Sigmoid colon (tissue), 7 donors: ENCODE data around the gene IGSF9. TPM values are rescaled to one million over a fixed set of nuclear protein-coding genes. Genes with fewer than 3 reads are reported as not detected.
A peak's percentile ranks its signal among the peaks of the same experiment; 100 is the strongest.

Source experiments
- DNase-seq: peaks from one replicate; pipeline ENCODE4 v3.0.0-alpha.2; 2019
- H3K27ac ChIP-seq, 4 donors: fragments of 200-600 bp; sonication (generic); one replicate each; pipeline ENCODE4 v1.5.1; 2016 to 2019; ENCODE audit warnings: mild to moderate bottlenecking in 1 of 4
- H3K27me3 ChIP-seq, 3 donors: fragments of 200-600 bp; sonication (generic); one replicate each; pipeline ENCODE4 v1.5.1; 2019; ENCODE audit warnings: mild to moderate bottlenecking in 1 of 3
- H3K36me3 ChIP-seq, 4 donors: fragments of 200-600 bp; sonication (generic); one replicate each; pipeline ENCODE4 v1.5.1; 2016 to 2019
- H3K4me1 ChIP-seq, 4 donors: fragments of 200-600 bp; sonication (generic); one replicate each; pipeline ENCODE4 v1.5.1; 2017 to 2019
- H3K4me3 ChIP-seq, 4 donors: fragments of 200-600 bp; sonication (generic); one replicate each; pipeline ENCODE4 v1.5.1; 2017 to 2019; ENCODE audit warnings: mild to moderate bottlenecking in 2 of 4, moderate library complexity in 1 of 4
- H3K9me3 ChIP-seq, 4 donors: fragments of 200-600 bp in 3 of 4; sonication (generic) in 3 of 4; one replicate each; pipeline versions ENCODE4 v1.5.1 to v1.6.1; 2013 to 2019
- CTCF ChIP-seq, 4 experiments: fragments of 450-650 bp in 3 of 4; fragments of 200-600 bp in 1 of 4; IDR thresholded peaks; one replicate each; pipeline ENCODE4 v1.5.1; 2016 to 2019; ENCODE audit warnings: antibody characterized with exemption in 4 of 4, mild to moderate bottlenecking in 3 of 4, moderate library complexity in 2 of 4
- EP300 ChIP-seq, 4 donors: sonication (generic); formaldehyde crosslinking; IDR thresholded peaks; one replicate each; pipeline ENCODE4 v1.6.1; 2017; ENCODE audit warnings: antibody characterized with exemption in 4 of 4
- POLR2A ChIP-seq, 2 donors: fragments of 450-650 bp; IDR thresholded peaks; one replicate each; pipeline ENCODE4 v1.6.1; 2016; ENCODE audit warnings: antibody characterized with exemption in 2 of 2, mild to moderate bottlenecking in 2 of 2, moderate library complexity in 2 of 2
- POLR2AphosphoS5 ChIP-seq, 4 donors: sonication (generic); formaldehyde crosslinking; IDR thresholded peaks; one replicate each; pipeline ENCODE4 v1.6.1; 2017; ENCODE audit warnings: antibody characterized with exemption in 4 of 4
- WGBS, 2 donors: extraction: QIAGEN DNeasy Blood & Tissue Kit; methylation state at CpG; one replicate each; pipeline ENCODE4 v1.1.7; 2013; 5-methylcytosine and 5-hydroxymethylcytosine counted together
- intact Hi-C: fragments of 100-400 bp; cut with DNase I; formaldehyde crosslinking; loops from one replicate; pipeline ENCODE4 v1.15.1; 2023
- polyA plus RNA-seq, 3 donors: library from polyadenylated mRNA; stranded (reverse); fragments of 200-250 nt; gene quantifications; one replicate each; pipeline ENCODE4 v1.2.3, GENCODE V29; 2013
- total RNA-seq, 4 donors: library from RNA; depleted of rRNA; stranded (reverse); fragments of >200 nt; gene quantifications; one replicate each; pipeline ENCODE4 v1.1.0, GENCODE V29; 2016
- donor health status: healthy with polysubstance abuse.
- donor health status: Bipolar disorder and iron deficiency.
- donor health status: healthy.

The IGSF9 gene
- total and polyA plus RNA-seq, 7 donors, result under 0.01 to 16.3 (median 9.2) TPM; not detected in 3

DNA sequence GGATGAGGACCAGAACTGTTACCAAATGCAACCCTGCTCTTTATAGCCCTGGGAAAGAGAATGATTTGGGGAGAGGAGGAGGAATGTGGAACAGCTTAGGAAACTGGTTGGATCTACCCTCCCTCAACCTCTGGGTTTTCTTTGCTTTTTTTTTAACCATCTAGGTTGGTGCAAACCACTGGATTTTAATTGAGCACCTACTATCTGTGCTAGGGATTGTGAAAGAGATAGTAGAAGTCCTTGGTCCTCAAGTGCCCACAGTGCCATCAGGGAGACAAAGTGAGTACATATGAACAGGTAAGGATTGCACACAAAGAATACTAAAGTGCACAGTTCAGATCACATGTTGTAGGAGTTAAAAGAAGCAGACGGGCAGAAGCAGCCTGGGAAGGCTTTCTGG lies 24.8 kb downstream of the IGSF9 start:
- no peak for DNase-seq
- TF ChIP-seq POLR2A (IDR thresholded peaks at IDR 0.05), result no peak
- no peak for TF ChIP-seq CTCF (IDR thresholded peaks at IDR 0.05)
- no peak overlapping the region for H3K4me3 ChIP-seq
- H3K9me3 ChIP-seq, result no peaks in the 10 kb centered on the region
- intact Hi-C loops, result loop anchor here (10.0 kb wide), 1 partner anchor 136 kb away; the partner anchor contains the start of gene DUSP23
- no peaks in the 10 kb centered on the region for H3K27me3 ChIP-seq
- WGBS, 2 donors, result 68 to 78% methylated on average over 1 of the region's 1 CpG
- peaks cover 0 to 60% (median 39%) of the 10 kb centered on the region in 4 donors for H3K4me1 ChIP-seq
- peak overlapping the region in 3 of 4 donors; percentile 15 to 98 (median 94) for H3K27ac ChIP-seq
- peaks cover 9 to 39% (median 26%) of the 10 kb centered on the region in 4 donors for H3K36me3 ChIP-seq

DNA sequence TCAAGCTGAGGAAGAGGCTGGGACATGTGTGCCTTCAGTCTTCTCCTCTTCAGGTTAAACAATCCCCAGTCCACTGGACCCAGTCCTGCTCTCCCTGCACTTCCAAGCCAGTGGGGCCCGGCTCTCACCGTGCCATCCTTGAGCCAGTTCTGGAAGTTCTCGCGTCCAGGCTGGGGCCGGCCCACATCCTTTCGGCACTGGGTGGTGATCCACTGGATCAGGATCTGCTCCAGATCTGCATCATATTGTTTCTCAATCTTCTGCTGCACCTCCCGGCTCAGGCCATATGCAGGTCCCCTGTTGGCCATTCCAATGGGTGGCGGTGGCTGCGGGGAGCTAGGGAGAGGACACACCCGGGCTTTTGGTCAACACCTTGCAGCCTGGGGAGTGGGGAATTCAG lies 25.2 kb downstream of the IGSF9 start:
- H3K27ac ChIP-seq, result no peak overlapping the region
- TF ChIP-seq CTCF (IDR thresholded peaks at IDR 0.05) (no peak), EP300 (IDR thresholded peaks at IDR 0.05) (no peak), POLR2AphosphoS5 (IDR thresholded peaks at IDR 0.05) (no peak), POLR2A (IDR thresholded peaks at IDR 0.05) (no peak)
- peaks cover 0 to 60% (median 39%) of the 10 kb centered on the region in 4 donors for H3K4me1 ChIP-seq
- no peak overlapping the region for H3K4me3 ChIP-seq
- intact Hi-C loops, result loop anchor here (10.0 kb wide), 1 partner anchor 135 kb away; the partner anchor contains the start of gene DUSP23
- no peaks in the 10 kb centered on the region for H3K9me3 ChIP-seq
- no peak for DNase-seq
- peaks cover 9 to 39% (median 26%) of the 10 kb centered on the region in 4 donors for H3K36me3 ChIP-seq
- WGBS, 2 donors, result 84 to 90% methylated on average over 10 of the region's 10 CpGs
- no peaks in the 10 kb centered on the region for H3K27me3 ChIP-seq

- 92 to 95% methylated on average over 10 of the region's 10 CpGs for WGBS, 2 donors
- intact Hi-C loops, result no loop called here
- TF ChIP-seq EP300 (IDR thresholded peaks at IDR 0.05) (no peak), CTCF (IDR thresholded peaks at IDR 0.05) (no peak), POLR2A (IDR thresholded peaks at IDR 0.05) (no peak), POLR2AphosphoS5 (IDR thresholded peaks at IDR 0.05) (no peak)
These were observed 26.1 kb downstream of the IGSF9 start for GRCh38 chr1:159919236-159919865.

GRCh38 chr1:159918352-159919200 lies 26.8 kb downstream of the IGSF9 start:
- no peak for DNase-seq
- H3K36me3 ChIP-seq, result peaks cover 9 to 39% (median 26%) of the 10 kb centered on the region in 4 donors
- peak overlapping the region in 1 of 4 donors; percentile 43 for H3K27ac ChIP-seq
- WGBS, 2 donors, result 78 to 90% methylated on average over 13 of the region's 13 CpGs
- H3K27me3 ChIP-seq, result no peaks in the 10 kb centered on the region
- intact Hi-C loops, result no loop called here
- no peak overlapping the region for H3K4me3 ChIP-seq
- H3K9me3 ChIP-seq, result no peaks in the 10 kb centered on the region
- peaks cover 0 to 53% (median 32%) of the 10 kb centered on the region in 4 donors for H3K4me1 ChIP-seq
- TF ChIP-seq EP300 (IDR thresholded peaks at IDR 0.05), result no peak

More at GRCh38 chr1:159919236-159919865, 26.1 kb downstream of the IGSF9 start:
- no peak overlapping the region for H3K4me3 ChIP-seq
- H3K4me1 ChIP-seq, result peaks cover 0 to 60% (median 37%) of the 10 kb centered on the region in 4 donors
- no peak overlapping the region for H3K27ac ChIP-seq
- H3K36me3 ChIP-seq, result peaks cover 9 to 39% (median 26%) of the 10 kb centered on the region in 4 donors
- H3K9me3 ChIP-seq, result no peaks in the 10 kb centered on the region
- DNase-seq, result no peak
- H3K27me3 ChIP-seq, result no peaks in the 10 kb centered on the region
